ENCODE results near the gene SHISA6.
"Not testable (repeated sequence)": the region's sequence is repeated elsewhere in the genome, so short reads cannot be mapped to it uniquely, and the experiment has no call there.

Gene SHISA6

DNA sequence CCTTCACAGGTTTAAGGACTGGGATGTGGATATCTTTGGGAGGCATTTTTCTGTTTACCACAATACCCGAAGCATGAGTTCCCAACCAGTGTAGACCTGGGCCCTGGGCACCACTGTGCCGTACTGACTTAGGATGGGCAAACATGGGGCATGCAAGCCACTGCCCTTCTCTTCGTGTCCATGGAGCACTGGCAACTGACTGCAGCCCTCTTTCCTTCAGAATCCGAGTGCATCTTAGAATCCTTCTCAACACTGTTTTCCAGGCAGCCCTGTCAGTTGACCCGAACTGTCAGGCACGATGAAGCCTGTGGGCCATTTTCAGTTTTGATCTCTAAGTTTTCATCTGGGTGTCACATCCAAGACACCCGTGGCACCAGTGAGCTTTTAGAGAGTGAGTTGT lies 59.2 kb downstream of the SHISA6 start:
- no peak overlapping the region for H2AFZ ChIP-seq (ENCODE audit: low read depth)
- no peak overlapping the region for H3K27ac ChIP-seq
- no peaks in the 10 kb centered on the region for H3K79me2 ChIP-seq (ENCODE audit: insufficient read depth, low read depth)
- H3K4me2 ChIP-seq: no peak overlapping the region
- no peaks in the 10 kb centered on the region for H4K20me1 ChIP-seq (ENCODE audit: insufficient read depth)
- H3K4me1 ChIP-seq (ENCODE audit: low read depth, poor library complexity, severe bottlenecking): no peaks in the 10 kb centered on the region
- no peaks in the 10 kb centered on the region for H3K27me3 ChIP-seq (ENCODE audit: insufficient read depth, low read depth)
- TF ChIP-seq, protein P1, sequence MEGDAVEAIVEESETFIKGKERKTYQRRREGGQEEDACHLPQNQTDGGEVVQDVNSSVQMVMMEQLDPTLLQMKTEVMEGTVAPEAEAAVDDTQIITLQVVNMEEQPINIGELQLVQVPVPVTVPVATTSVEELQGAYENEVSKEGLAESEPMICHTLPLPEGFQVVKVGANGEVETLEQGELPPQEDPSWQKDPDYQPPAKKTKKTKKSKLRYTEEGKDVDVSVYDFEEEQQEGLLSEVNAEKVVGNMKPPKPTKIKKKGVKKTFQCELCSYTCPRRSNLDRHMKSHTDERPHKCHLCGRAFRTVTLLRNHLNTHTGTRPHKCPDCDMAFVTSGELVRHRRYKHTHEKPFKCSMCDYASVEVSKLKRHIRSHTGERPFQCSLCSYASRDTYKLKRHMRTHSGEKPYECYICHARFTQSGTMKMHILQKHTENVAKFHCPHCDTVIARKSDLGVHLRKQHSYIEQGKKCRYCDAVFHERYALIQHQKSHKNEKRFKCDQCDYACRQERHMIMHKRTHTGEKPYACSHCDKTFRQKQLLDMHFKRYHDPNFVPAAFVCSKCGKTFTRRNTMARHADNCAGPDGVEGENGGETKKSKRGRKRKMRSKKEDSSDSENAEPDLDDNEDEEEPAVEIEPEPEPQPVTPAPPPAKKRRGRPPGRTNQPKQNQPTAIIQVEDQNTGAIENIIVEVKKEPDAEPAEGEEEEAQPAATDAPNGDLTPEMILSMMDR (conservative IDR thresholded peaks at IDR 0.05; ENCODE audit: low read depth, low read length): no peak
- no peak overlapping the region for H3K4me3 ChIP-seq (IDR thresholded peaks at IDR 0.05; ENCODE audit: insufficient read depth, low read depth, low read length)
- no peaks in the 10 kb centered on the region for H3K36me3 ChIP-seq (ENCODE audit: insufficient read depth)
- H3K9ac ChIP-seq: no peak overlapping the region

DNA sequence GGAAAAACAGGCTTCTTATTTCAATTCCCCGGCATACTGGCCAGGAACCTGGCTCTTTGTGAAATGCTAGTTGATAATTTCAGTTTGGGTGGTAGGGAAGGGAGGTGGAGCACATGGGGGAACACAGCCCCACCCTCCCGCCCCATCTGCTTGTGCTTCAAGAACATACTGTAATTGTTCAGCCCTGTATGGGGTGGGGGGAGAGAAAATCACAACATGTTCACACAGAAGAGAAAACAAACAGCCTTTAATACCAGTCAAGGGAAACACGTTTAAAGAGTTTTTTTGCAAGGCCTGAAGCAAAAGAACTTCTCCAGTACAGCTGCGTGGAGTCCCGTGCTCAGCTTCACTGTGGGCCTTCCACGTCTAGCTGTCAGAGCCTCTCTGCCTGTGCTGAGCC lies 59.7 kb downstream of the SHISA6 start:
- TF ChIP-seq, protein P1 (conservative IDR thresholded peaks at IDR 0.05; ENCODE audit: low read depth, low read length): no peak
- Histone ChIP-seq H3K4me1 (ENCODE audit: low read depth, poor library complexity, severe bottlenecking) (no peaks in the 10 kb centered on the region), H3K4me3 (IDR thresholded peaks at IDR 0.05; ENCODE audit: insufficient read depth, low read depth, low read length) (no peak overlapping the region), H3K4me2 (no peak overlapping the region), H4K20me1 (ENCODE audit: insufficient read depth) (no peaks in the 10 kb centered on the region), H3K9ac (no peak overlapping the region), H2AFZ (ENCODE audit: low read depth) (no peak overlapping the region), H3K79me2 (ENCODE audit: insufficient read depth, low read depth) (no peaks in the 10 kb centered on the region), H3K27ac (no peak overlapping the region), H3K36me3 (ENCODE audit: insufficient read depth) (no peaks in the 10 kb centered on the region), H3K27me3 (ENCODE audit: insufficient read depth, low read depth) (no peaks in the 10 kb centered on the region)

DNA sequence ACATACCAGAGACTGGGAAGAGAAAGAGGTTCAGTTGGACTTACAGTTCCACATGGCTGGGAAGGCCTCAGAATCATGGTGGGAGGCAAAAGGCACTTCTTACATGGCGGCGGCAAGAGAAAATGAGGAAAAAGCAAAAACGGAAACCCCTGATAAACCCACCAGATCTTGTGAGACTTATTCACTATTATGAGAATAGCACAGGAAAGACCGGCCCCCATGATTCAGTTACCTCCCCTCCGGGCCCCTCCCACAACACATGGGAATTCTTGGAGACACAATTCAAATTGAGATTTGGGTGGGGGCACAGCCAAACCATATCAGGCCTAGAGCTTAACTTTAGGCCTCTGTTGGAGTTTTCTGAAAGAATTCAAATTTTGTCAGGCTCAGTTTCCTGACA lies 60.9 kb downstream of the SHISA6 start:
- H3K9ac ChIP-seq; H3K36me3 ChIP-seq (ENCODE audit: insufficient read depth); H4K20me1 ChIP-seq (ENCODE audit: insufficient read depth); H3K27me3 ChIP-seq (ENCODE audit: insufficient read depth, low read depth); H3K27ac ChIP-seq; H3K79me2 ChIP-seq (ENCODE audit: insufficient read depth, low read depth); H3K4me3 ChIP-seq (IDR thresholded peaks at IDR 0.05; ENCODE audit: insufficient read depth, low read depth, low read length); H3K4me2 ChIP-seq; H3K4me1 ChIP-seq (ENCODE audit: low read depth, poor library complexity, severe bottlenecking); H2AFZ ChIP-seq (ENCODE audit: low read depth): not testable (repeated sequence)

DNA sequence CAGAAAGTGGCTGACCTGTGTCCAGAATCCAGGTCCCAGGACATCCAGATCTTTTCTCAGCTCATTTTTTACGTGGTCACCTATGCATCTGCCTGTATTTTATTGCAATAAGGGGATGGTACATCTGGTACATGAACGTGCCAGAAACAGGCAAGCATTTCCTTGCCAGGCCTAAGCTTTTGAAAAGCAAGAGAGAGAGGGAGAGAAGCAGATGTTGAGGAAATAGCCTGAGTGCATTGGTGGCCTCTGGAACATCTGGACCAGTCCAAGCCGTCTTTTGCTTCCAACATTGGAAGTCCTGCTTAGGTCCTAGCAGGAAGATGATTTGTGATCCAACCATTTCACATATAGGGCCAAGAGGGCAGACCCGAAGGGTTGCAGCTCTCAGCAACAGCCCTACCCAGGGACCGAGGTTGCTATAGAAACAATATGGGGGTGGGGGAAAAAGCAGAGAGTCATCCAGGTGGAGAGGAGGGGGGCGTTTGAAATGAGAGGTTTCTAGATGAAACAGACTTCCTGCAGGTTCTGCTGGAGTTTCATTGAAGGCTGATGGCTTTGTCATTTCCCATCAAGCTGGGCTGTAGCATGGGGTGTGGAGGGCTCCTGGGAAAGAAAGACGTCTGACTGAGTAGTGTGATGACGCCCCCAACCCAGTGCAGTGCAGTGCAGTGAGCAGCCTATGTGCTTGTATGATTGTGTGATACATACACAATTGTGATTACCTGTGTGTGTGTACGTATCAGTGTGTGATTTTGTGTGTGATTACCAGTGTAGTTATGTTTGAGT lies 61.6 kb downstream of the SHISA6 start:
- Histone ChIP-seq H3K4me3 (IDR thresholded peaks at IDR 0.05; ENCODE audit: insufficient read depth, low read depth, low read length) (no peak overlapping the region), H3K27ac (no peak overlapping the region), H2AFZ (ENCODE audit: low read depth) (no peak overlapping the region), H3K4me1 (ENCODE audit: low read depth, poor library complexity, severe bottlenecking) (no peaks in the 10 kb centered on the region), H3K9ac (no peak overlapping the region), H3K4me2 (no peak overlapping the region), H3K27me3 (ENCODE audit: insufficient read depth, low read depth) (no peaks in the 10 kb centered on the region), H3K79me2 (ENCODE audit: insufficient read depth, low read depth) (no peaks in the 10 kb centered on the region), H4K20me1 (ENCODE audit: insufficient read depth) (no peaks in the 10 kb centered on the region), H3K36me3 (ENCODE audit: insufficient read depth) (no peaks in the 10 kb centered on the region)
- TF ChIP-seq, protein P1 (conservative IDR thresholded peaks at IDR 0.05; ENCODE audit: low read depth, low read length): no peak

DNA sequence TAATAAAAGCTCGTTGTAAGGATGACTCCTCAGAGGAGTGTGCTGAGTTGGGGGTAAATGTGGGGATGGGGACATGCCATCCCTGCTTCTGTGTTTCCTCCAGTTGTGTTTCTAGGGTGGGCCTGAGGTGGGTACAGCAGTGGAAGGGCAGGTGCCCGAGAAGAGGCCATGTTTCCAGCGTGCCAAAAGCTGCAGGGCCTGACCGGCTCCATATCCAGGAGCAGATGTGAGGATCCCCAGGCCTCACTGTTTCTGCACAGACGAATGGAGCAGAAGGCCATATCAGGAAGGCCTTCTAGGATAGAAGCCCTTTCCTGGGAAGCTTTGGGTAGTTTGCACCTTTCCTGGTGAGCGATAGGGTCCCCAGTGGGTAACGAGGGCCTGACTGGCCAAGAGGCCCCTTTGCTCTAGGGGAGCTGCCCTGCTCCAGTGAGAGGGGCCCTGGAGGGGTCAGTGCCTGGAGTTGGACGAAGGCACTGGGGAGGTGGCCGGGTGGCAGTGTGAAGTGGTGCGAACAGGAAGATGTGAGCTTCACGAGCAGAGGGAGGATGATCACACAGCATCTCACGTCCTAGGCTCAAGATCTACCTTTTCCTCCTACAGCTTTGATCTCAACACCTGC lies 62.9 kb downstream of the SHISA6 start:
- Histone ChIP-seq H3K27me3 (ENCODE audit: insufficient read depth, low read depth) (no peaks in the 10 kb centered on the region), H4K20me1 (ENCODE audit: insufficient read depth) (no peaks in the 10 kb centered on the region), H3K4me2 (no peak overlapping the region), H3K27ac (no peak overlapping the region), H3K4me1 (ENCODE audit: low read depth, poor library complexity, severe bottlenecking) (no peaks in the 10 kb centered on the region), H3K9ac (no peak overlapping the region), H3K4me3 (IDR thresholded peaks at IDR 0.05; ENCODE audit: insufficient read depth, low read depth, low read length) (no peak overlapping the region), H3K36me3 (ENCODE audit: insufficient read depth) (no peaks in the 10 kb centered on the region), H3K79me2 (ENCODE audit: insufficient read depth, low read depth) (no peaks in the 10 kb centered on the region), H2AFZ (ENCODE audit: low read depth) (no peak overlapping the region)
- TF ChIP-seq, protein P1 (conservative IDR thresholded peaks at IDR 0.05; ENCODE audit: low read depth, low read length): no peak
